Keratinocyte (primary cell): ENCODE measurements around the gene OTOGL. TPM values are rescaled to one million over a fixed set of nuclear protein-coding genes. Genes with fewer than 3 reads are reported as not detected.

Experiments
- DNase-seq: peaks from one replicate; pipeline ENCODE4 v3.0.0-alpha.2; 2011; ENCODE audit warnings: low read depth, missing footprints, low spot score
- FAIRE-seq: peaks from 2 replicates; lab custom pipeline; 2011; peaks lifted over from hg19 to GRCh38; lab: Jason Lieb, UNC
- H2AFZ ChIP-seq: 2 replicates; pipeline ENCODE4 v1.6.0; 2012; ENCODE audit warnings: low read length, control low read depth, inconsistent platforms; ENCODE audit not compliant: control insufficient read depth
- H3K27ac ChIP-seq: 2 replicates; pipeline ENCODE4 v1.5.1; 2011; ENCODE audit warnings: low read length; ENCODE audit not compliant: control insufficient read depth, insufficient read depth
- H3K27me3 ChIP-seq: 3 replicates; pipeline ENCODE4 v1.6.0; 2011; ENCODE audit warnings: low read length; ENCODE audit not compliant: control insufficient read depth, insufficient read depth; ENCODE audit errors: extremely low read depth
- H3K36me3 ChIP-seq, 2 experiments: 2 replicates in 1 of 2; 3 replicates in 1 of 2; pipeline ENCODE4 v1.5.1; 2011; ENCODE audit warnings: low read length in 2 of 2, mild to moderate bottlenecking in 1 of 2; ENCODE audit not compliant: control insufficient read depth in 2 of 2, insufficient read depth in 2 of 2; ENCODE audit errors: extremely low read depth in 1 of 2
- H3K4me1 ChIP-seq: 3 replicates; pipeline ENCODE4 v1.5.1; 2011; ENCODE audit warnings: low read length; ENCODE audit not compliant: control insufficient read depth, insufficient read depth; ENCODE audit errors: extremely low read depth
- H3K4me2 ChIP-seq: 3 replicates; pipeline ENCODE4 v1.6.0; 2011; ENCODE audit warnings: low read depth, low read length; ENCODE audit not compliant: control insufficient read depth, insufficient read depth; ENCODE audit errors: extremely low read depth
- H3K4me3 ChIP-seq, 3 experiments: fragments of 200-600 bp in 1 of 3; sonication (generic) in 1 of 3; 2 replicates in 2 of 3; 3 replicates in 1 of 3; pipeline ENCODE4 v1.5.1; 2011 to 2016; ENCODE audit warnings: low read length in 3 of 3, mild to moderate bottlenecking in 3 of 3, control low read depth in 2 of 3, inconsistent platforms in 1 of 3, low read depth in 1 of 3, mixed read lengths in 1 of 3, mixed run types in 1 of 3, moderate library complexity in 1 of 3; ENCODE audit not compliant: control insufficient read depth in 2 of 3, insufficient read depth in 2 of 3; ENCODE audit errors: extremely low read depth in 1 of 3
- H3K79me2 ChIP-seq: 2 replicates; pipeline ENCODE4 v1.6.0; 2012; ENCODE audit warnings: low read length; ENCODE audit not compliant: control insufficient read depth, insufficient read depth
- H3K9ac ChIP-seq: 3 replicates; pipeline ENCODE4 v1.6.0; 2011; ENCODE audit warnings: low read length; ENCODE audit not compliant: control insufficient read depth, insufficient read depth; ENCODE audit errors: extremely low read depth
- H3K9me1 ChIP-seq: 3 replicates; pipeline ENCODE4 v1.6.0; 2011; ENCODE audit warnings: low read length; ENCODE audit not compliant: control insufficient read depth, insufficient read depth; ENCODE audit errors: extremely low read depth
- H3K9me3 ChIP-seq: 2 replicates; pipeline ENCODE4 v1.5.1; 2012; ENCODE audit warnings: low read depth, low read length; ENCODE audit not compliant: control insufficient read depth
- H4K20me1 ChIP-seq: 3 replicates; pipeline ENCODE4 v1.6.0; 2011; ENCODE audit warnings: low read length; ENCODE audit not compliant: control insufficient read depth, insufficient read depth; ENCODE audit errors: extremely low read depth
- EZH2 ChIP-seq: IDR thresholded peaks from one replicate; pipeline ENCODE4 v1.6.1; 2012; ENCODE audit warnings: inconsistent platforms, mild to moderate bottlenecking, low read length, moderate library complexity
- dilution Hi-C: fragments of 300-500 bp; cut with MboI; formaldehyde crosslinking; loops from one replicate; pipeline ENCODE4 v1.7.0; 2020; ENCODE audit warnings: low sequenced_read_pairs; ENCODE audit not compliant: extremely low pct_ligation_motif_present
- polyA plus RNA-seq, 5 experiments: library from polyadenylated mRNA; depleted of rRNA in 3 of 5; stranded (reverse) in 3 of 5; stranded (forward) in 1 of 5; unstranded in 1 of 5; fragments of >200 nt; gene quantifications; 1 replicate in 1 of 5; 2 replicates in 3 of 5; 3 replicates in 1 of 5; pipeline versions ENCODE4 v1.2.1 to v1.2.3, GENCODE V29; 2011 to 2012; ENCODE audit warnings: missing spikeins in 2 of 5, low read depth in 1 of 5, low replicate concordance in 1 of 5
- TF ChIP-seq, protein P1 (sequence below), 3 experiments: IDR thresholded peaks in 1 of 3; conservative IDR thresholded peaks in 1 of 3; optimal IDR thresholded peaks in 1 of 3; 2 replicates in 2 of 3; 3 replicates in 1 of 3; pipeline versions ENCODE3 to v1.5.1; 2011; ENCODE audit warnings: low read length in 3 of 3, mild to moderate bottlenecking in 3 of 3, moderate library complexity in 2 of 3, control low read depth in 1 of 3, inconsistent platforms in 1 of 3; ENCODE audit not compliant: insufficient read depth in 2 of 3; ENCODE audit errors: extremely low read depth in 1 of 3

OTOGL gene
- polyA plus RNA-seq, 1 donor (not counting 4 experiments of a cell fraction or from before 2014, with no cell fraction given), result 0.08 TPM

DNA sequence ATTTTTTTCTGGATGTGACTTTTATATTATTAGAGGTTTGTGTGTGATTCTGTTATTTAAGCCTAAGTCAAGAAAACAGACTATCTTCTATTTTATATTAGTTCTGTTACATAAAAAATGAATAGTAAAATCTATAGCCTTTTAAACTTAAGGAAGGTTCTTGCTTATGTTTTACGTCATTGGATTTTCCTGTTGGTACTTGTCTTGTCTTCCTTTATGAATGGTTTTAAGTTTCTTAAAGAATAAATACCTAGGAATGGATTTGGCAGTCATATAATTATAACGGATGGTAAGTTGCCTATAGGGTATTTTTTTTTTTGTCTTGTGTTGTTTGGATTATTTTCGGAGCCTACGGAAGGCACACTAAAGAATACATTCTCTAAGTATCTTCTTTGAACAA lies 182.9 kb downstream of the OTOGL start:
- no peak overlapping the region for H3K27ac ChIP-seq
- H3K79me2 ChIP-seq, result no peaks in the 10 kb centered on the region
- H3K9ac ChIP-seq, result no peak overlapping the region
- no peaks in the 10 kb centered on the region for H3K9me1 ChIP-seq
- no peak for FAIRE-seq
- DNase-seq, result no peak
- dilution Hi-C loops, result no loop called here
- no peaks in the 10 kb centered on the region for H3K27me3 ChIP-seq
- TF ChIP-seq EZH2, result no peak
- TF ChIP-seq, protein P1, sequence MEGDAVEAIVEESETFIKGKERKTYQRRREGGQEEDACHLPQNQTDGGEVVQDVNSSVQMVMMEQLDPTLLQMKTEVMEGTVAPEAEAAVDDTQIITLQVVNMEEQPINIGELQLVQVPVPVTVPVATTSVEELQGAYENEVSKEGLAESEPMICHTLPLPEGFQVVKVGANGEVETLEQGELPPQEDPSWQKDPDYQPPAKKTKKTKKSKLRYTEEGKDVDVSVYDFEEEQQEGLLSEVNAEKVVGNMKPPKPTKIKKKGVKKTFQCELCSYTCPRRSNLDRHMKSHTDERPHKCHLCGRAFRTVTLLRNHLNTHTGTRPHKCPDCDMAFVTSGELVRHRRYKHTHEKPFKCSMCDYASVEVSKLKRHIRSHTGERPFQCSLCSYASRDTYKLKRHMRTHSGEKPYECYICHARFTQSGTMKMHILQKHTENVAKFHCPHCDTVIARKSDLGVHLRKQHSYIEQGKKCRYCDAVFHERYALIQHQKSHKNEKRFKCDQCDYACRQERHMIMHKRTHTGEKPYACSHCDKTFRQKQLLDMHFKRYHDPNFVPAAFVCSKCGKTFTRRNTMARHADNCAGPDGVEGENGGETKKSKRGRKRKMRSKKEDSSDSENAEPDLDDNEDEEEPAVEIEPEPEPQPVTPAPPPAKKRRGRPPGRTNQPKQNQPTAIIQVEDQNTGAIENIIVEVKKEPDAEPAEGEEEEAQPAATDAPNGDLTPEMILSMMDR (optimal IDR thresholded peaks at IDR 0.05 in 1 of 3, IDR thresholded peaks at IDR 0.05 in 1 of 3, conservative IDR thresholded peaks at IDR 0.05 in 1 of 3; ENCODE audit: extremely low read depth in 1 of 3, insufficient read depth in 2 of 3, low read length in 3 of 3), result no peak
- H3K36me3 ChIP-seq, result no peaks in the 10 kb centered on the region
- no peak overlapping the region for H2AFZ ChIP-seq
- no peak overlapping the region for H3K4me2 ChIP-seq
- H3K4me3 ChIP-seq, result no peak overlapping the region
- H3K4me1 ChIP-seq, result peaks cover 13% of the 10 kb centered on the region
- H4K20me1 ChIP-seq, result no peaks in the 10 kb centered on the region
- no peaks in the 10 kb centered on the region for H3K9me3 ChIP-seq

DNA sequence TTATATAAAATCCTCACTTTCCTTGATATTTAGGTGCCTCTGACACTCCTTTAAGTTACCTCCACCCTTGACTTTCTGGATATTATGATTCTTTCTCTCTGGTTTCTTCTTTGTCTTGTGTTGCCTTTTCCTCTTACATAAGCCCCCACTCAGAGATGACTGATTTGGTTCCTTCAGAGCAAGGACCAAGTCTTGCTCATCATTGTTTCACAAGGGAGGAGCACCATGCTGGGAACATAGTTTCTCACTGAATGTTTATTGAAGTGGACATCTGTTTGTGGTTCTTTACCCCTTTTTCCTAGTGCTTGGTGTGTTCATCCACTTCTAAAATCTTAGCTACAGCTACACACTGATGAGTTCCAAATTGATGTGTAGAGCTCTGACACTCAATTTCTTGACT lies 183.4 kb downstream of the OTOGL start:
- Histone ChIP-seq H3K9ac (no peak overlapping the region), H3K27me3 (no peaks in the 10 kb centered on the region), H3K79me2 (no peaks in the 10 kb centered on the region), H3K27ac (no peak overlapping the region), H3K36me3 (no peaks in the 10 kb centered on the region), H2AFZ (no peak overlapping the region), H3K4me3 (no peak overlapping the region), H4K20me1 (no peaks in the 10 kb centered on the region), H3K4me2 (peak overlapping the region; percentile 8), H3K4me1 (peaks cover 13% of the 10 kb centered on the region), H3K9me1 (no peaks in the 10 kb centered on the region), H3K9me3 (no peaks in the 10 kb centered on the region)
- no peak for FAIRE-seq
- TF ChIP-seq, protein P1 (optimal IDR thresholded peaks at IDR 0.05 in 1 of 3, IDR thresholded peaks at IDR 0.05 in 1 of 3, conservative IDR thresholded peaks at IDR 0.05 in 1 of 3; ENCODE audit: extremely low read depth in 1 of 3, insufficient read depth in 2 of 3, low read length in 3 of 3), result no peak
- TF ChIP-seq EZH2, result no peak
- no peak for DNase-seq
- dilution Hi-C loops, result no loop called here
